HuH-7 (cell line): ENCODE measurements around the gene CLASP1.

Source experiments
- DNase-seq: peaks from one replicate; pipeline ENCODE4 v3.0.0; 2011; ENCODE audit warnings: low spot score

CLASP1 gene

GRCh38 chr2:121372721-121373353, 276.4 kb downstream of the CLASP1 start:
- DNase-seq, result no peak

DNA sequence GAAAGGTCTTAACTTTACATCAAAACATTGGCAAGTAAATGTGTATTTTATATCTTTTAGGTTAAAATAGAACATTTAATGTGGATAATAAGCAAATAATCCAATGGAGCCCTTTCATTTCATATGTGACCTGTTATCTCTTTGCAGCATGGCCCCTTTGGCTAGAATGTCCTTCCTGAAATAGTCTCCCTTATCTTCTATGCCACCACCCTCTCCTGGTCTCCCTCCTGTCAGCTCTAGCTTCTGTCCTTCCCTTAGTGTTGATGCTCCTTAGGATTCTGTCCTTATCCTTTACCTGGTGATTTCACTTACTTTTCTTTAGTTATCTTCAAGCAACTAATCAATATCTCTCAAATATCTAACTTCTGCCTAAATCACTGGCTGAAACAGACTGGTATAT, 277.2 kb downstream of the CLASP1 start:
- DNase-seq, result no peak

DNA sequence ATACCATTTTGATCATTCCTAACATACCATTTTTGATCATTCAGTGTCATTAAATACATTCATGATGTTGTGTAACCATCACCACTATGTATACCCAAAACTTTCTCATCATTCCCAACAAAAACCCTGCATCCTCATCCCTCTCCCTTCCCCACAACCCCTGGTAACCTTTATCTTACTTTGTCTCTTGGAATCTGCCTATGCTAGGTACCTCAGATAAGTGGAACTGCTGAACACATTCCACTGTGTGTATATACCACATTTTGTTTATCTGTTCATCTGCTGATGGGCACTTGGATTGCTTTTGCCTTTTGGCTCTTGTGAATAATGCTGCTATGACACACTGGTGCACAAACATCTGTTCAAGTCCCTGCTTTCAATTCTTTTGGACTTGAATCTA, 280.4 kb downstream of the CLASP1 start:
- DNase-seq, result no peak

GRCh38 chr2:121368155-121368554, 281.1 kb downstream of the CLASP1 start:
- DNase-seq, result no peak

DNA sequence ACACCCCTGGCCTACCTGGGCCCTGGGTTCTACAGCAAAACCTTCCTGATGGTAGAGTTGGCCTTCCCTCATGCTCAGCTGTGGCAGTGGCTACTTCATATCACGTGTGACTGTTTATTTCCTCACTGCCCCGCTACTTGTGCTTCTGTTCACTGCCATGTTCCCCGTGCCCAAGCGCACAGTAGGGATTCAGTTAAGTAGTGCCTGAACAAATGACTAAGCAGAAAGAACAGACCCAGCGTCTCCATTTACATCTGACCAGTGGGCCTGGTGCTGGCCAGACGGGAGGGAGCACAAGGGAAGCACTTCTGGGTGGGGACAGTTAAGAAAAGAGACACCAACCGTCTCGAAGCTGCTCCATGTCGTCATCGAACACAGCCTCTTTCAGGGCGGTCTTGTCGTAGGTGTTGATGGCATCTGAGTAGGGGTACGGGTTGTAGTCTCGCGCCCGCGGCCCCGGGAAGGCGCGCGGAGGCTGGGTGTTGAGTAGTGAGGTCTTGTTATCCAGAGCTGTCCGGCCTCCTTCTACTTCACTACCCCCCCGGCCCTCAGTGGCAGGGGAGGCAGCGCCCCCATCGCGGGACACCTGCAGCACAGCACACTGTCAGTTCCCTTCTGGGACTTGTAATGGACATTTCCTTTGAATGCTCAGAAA, 281.9 kb downstream of the CLASP1 start:
- no peak for DNase-seq

- DNase-seq, result no peak
Observed at GRCh38 chr2:121366040-121366439, 283.2 kb downstream of the CLASP1 start.

DNA sequence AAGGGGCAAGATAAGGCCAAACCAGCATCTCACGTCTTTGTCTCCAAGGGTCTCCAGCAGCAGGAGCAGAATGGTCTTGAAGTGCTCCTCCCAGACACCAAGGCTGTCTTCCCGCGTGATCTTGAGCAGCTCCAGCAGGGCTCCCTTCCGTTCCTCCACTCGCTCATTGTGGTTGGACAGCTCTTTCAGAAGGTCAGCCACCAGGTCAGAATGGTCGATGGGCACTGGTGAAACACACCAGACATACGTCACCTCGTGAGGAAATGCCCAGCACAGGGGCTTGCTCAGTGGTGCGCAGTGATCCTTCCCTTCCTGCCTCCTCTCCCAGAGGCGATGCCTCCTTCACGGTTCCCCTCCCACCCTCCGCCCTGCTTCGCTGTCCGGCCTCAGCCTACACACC, 284.2 kb downstream of the CLASP1 start:
- no peak for DNase-seq

DNA sequence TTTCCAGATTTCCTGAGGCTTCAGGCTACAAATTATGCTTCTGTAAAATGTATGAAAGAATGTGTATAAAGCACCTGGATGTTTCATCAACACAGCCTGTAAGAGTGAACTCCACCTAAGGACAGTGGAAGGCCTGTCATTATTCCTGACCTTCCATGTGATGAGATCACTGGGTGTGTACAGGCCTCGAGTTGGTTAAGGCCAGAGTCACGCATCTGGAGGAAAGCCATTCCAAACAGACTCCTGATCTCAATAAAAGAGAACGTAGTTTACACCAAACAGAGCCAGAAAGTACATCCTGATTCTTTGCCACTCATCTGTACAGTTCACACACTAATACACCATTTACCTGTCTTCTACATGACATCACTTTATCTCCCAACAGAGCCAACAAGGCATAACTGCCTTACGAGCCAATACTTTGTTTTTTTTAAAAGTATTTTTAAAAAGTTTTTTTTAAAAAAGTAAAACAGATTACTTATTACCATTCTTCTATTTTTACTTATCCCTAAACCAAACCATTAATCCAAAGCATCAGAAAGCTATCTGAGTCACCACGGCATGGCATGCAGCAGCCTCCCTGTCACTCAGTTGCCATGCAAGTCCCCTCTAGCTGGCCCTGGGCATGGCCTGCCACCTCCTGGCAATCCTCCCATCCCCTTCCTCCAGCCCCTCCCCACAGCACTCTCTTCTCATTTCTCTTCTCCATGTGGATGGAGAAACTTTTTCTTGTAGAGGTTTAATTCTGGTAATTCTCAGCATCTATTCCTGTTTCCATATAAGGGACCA, 285.4 kb downstream of the CLASP1 start:
- no peak for DNase-seq

DNA sequence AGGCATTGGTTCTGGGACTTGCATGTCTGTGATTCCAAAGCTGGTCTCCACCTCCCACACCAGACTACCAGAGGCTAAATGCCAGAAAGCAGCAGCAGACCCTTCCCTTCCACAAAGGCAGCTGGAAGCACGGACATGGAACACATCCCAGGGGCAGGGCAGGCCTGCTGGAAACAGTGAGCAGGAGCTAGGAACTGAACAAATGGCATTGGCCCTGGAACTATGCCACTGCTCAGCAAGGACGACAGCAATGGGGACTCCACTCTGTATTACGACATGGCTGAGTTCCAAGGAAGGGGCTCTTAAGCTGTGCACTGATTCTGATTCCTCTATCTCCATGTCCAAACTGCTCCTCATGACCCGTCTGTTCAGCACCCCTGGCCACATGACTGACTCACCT, 286.5 kb downstream of the CLASP1 start:
- DNase-seq, result no peak

DNA sequence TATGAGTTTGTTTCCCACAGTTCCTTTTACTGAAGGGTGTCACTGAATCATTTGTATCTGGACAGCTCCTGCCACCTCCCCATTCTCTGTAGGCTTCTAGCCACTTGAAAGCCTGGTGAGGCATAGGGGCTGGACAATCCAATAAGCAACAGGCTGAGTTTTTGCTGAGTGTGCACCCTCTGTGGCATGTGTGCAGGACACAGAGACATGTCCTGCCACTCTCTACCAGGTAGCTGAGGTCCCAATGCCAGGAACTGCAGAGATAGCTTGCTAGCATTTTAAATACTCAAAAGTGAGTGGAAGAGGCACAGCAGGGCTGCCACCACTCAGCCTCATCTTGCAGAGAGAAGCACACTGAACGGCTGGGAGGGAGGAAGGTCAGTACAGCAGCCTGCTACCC, 287.0 kb downstream of the CLASP1 start:
- DNase-seq, result no peak

DNA sequence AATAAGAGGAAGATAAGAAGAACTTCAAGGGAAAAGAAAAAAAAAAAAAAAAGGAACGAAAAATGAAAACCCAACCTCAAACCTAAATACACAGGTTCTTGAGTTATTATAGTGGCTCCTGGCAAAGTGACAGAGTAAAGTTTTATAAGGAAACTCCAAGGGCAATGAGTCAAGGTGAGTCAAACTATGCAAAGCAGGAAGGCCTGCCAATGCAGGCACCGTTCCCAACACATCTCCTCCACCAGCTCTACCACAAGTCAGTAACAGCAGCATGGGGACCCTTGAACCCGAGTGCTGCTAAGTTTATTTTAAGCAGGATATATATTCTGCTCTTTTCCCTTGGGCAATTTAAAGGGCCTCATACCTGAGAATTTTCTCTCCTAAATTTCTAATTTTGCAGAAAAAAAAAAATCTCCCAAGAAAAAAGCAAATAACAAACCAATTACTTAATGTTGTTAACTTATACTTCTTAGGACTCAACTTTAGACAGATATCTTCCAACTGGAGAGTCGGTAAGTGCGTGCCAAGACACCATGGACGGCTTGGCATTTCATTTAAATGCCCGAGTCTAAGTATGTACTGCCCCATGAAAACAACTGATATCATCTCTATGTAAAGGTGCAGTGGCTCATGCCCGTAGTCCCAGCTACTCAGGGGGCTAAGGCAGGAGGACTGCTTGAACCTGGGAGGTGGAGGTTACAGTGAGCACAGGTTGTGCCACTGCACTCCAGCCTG, 288.5 kb downstream of the CLASP1 start:
- DNase-seq, result no peak

DNA sequence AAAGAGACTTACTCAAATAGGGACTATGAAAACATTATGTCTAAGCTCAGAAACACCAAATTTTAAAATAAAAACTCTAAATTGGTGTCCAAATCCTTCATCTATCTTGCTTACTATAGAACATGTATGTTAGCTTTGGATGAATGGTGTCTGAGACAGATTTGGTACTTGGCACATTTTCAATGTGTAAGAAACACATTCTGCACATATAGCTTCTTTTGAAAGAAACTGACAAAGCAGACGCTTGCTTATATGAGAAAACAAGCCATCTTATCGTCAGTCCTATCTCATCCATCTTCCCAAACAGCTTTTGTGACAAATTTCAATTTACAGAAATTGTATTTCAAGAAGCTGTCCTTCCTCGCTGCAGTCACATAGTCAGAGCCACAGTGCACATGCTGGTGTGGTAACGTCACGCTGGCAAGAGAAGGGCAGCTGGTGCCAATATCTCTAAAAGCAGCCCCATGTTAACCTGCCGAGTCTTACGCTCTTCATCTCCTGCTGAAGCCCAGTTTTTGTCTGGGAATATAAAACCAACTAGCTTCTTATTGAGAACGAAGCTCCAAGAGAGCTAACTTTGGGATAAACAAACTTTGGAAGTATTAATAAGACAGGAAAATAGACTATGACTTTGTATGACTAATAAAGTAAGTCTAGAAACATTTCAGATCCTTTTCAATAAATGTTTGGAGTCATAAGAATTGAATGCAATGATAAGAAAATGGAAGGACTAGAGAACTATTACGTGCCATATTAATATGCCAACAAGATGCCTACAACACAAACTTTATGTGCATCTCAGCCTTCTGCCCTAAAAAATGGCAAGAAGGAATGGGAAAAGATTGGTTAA, 289.3 kb downstream of the CLASP1 start:
- no peak for DNase-seq

DNA sequence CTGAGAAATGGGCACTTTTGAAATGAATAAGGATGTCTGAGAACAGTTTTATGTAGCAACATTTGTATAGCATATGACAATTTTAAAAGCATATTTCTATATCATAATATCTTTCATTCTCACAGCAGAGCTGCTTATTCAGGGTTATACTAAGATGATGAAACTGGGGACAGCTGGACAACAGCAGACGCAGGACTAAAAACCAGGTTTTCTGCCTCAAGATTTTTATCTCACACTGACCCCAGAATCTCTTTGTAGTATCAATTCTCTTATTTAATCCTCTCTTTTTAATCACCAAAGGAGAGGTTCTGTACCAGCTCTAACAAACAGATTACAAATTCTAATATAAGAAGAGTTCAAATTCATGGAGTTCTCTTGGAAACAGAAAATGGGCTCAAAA, 290.1 kb downstream of the CLASP1 start:
- no peak for DNase-seq

DNA sequence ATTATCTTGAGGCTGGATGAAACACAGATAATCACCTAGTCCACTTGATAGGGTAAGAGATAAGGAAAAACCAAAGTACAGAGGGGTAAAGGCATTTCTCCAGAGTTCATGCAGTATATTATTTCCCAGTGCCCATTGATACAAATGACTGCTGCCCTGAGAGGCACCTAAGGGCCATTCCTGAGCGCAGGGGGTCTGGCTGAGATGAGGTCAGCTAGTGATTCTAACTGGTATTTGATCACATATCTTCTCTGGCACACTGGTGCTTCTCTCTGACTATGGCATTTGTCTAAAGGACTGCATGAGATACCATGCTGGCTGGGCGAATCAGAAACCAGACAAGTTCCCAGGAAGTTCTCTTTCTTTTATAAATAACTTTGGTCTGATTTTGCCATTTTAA, 291.0 kb downstream of the CLASP1 start:
- no peak for DNase-seq

GRCh38 chr2:121356058-121356640, 293.1 kb downstream of the CLASP1 start:
- DNase-seq, result peak; percentile 69

DNA sequence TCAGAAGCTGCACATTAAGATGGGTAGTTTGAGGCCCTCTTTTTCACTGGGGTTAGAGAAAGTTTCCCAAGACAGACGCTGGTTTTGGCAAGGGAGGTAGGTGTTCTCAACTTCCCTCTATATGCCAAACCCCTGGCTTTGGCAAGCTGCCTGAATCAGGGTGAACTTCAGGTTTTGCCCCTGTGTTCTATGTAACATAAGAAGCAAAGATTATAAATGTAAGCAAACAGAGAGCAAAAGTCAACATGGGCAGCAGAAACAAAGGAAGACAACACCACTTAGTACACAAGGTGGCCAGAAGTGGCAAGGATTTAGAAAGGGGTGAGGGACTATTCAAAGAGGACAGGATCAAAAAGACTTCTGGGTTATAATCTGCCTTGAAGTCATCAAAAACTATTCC, 293.8 kb downstream of the CLASP1 start:
- DNase-seq, result peak; percentile 12

GRCh38 chr2:121351521-121352318, 297.5 kb downstream of the CLASP1 start:
- DNase-seq, result no peak

- DNase-seq, result no peak
Observed at GRCh38 chr2:121350890-121351289, 298.4 kb downstream of the CLASP1 start.

GRCh38 chr2:121350402-121350775, 298.9 kb downstream of the CLASP1 start:
- DNase-seq, result no peak

DNA sequence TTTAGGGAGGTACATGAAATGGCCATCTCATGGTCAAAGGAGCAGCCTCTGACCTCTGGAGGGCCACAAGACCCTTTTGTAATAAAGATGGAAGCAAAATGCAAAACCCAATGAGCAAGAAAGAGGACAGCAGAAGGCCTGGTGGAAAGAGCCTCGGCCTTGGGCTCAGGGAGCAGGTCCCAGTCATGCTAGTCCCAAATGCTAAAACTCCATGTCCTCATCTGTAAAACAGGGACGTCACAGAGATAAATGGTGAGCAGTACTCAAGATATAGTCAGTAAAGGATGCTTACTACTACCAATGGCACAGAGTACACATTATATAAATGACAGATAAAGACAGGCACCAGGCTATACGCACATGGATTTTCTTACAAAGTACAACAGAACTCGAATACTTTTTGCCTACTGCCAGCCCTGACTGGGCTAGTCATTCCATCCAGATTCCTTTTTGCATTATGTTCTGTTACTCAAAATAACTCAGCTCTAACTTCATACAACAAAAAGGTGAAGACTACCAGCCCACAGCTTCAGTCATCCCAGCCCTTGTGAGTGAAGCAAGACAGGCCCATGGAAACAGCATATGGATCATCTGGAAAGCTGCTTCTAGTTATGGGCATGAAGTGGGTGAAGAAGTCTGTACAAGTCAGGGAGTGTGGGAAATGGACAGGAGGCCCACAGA, 299.4 kb downstream of the CLASP1 start:
- DNase-seq, result no peak
